Stimulated activated CD4-positive, alpha-beta T cell treated with anti-CD3 and anti-CD28 coated beads, Interleukin-15, amount 100 ng/mL, for 1 hour (primary cell): ENCODE measurements around the gene ZBTB7B.
"Not testable (repeated sequence)": the region's sequence is repeated elsewhere in the genome, so short reads cannot be mapped to it uniquely, and the experiment has no call there.

Source experiments
- DNase-seq, 2 donors: peaks; one replicate each; pipeline ENCODE4 v3.0.0-alpha.2; 2020; ENCODE audit warnings: low read depth in 1 of 2, low spot score in 1 of 2

Gene ZBTB7B

GRCh38 chr1:154988058-154988954 is 14.3 kb upstream of the ZBTB7B start:
- DNase-seq, result no peak

DNA sequence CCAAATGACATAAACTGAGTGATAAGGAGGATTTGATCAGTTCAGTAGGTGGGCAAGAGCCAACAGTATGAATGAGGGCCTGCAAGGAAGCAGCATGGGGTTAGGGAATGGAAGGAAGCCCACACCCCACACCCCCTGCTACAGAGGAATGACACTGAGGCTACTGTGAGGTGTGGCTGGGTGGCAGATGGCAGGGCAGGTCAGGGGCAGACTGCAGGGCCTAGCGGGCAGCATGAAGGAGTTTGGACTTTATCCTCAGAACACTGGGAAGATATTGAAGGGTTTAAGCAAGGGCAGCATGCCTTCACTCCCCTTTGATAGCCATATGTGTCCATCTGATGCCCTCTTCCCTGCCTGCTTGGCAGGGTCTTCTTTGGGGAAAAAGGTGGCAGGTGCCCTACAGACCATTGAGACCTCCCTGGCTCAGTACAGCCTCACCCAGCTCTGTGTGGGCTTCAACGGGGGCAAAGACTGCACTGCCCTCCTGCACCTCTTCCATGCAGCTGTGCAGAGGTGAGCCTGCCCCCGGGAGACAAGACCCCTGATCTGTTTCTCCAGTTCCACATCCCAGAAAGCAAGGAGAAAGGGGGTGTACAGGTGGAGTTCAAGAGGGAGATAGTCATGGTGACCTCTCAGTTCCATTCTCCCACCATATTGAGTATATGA is 13.3 kb upstream of the ZBTB7B start:
- no peak for DNase-seq

DNA sequence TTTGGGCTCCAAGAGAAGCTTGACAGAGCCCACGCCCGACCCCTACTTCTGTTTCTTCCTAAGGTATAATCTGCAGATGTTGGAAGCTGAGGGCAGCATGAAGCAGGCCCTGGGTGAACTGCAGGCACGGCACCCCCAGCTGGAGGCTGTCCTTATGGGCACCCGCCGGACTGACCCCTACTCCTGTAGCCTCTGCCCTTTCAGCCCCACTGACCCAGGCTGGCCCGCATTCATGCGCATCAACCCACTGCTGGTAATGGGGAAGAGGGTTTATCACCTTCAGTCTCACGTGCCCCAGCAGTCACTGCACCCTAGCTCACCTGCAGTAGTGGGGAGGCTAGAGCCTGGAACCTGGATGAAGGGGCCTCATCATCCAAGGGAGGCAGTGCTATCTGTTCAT is 12.3 kb upstream of the ZBTB7B start:
- DNase-seq, result no peak

GRCh38 chr1:154992721-154993571 is 9.7 kb upstream of the ZBTB7B start:
- no peak for DNase-seq

GRCh38 chr1:154993572-154994268 is 8.9 kb upstream of the ZBTB7B start, which contains the start of gene LENEP:
Gene LENEP, plus strand, starts transcription at chr1:154993586. Its CDS starts 22 bp downstream, at chr1:154993608.
- DNase-seq, result no peak

- no peak for DNase-seq
Observed at GRCh38 chr1:154994269-154994587, 8.4 kb upstream of the ZBTB7B start.

- no peak for DNase-seq
Observed at GRCh38 chr1:154994591-154994990, 8.0 kb upstream of the ZBTB7B start.

DNA sequence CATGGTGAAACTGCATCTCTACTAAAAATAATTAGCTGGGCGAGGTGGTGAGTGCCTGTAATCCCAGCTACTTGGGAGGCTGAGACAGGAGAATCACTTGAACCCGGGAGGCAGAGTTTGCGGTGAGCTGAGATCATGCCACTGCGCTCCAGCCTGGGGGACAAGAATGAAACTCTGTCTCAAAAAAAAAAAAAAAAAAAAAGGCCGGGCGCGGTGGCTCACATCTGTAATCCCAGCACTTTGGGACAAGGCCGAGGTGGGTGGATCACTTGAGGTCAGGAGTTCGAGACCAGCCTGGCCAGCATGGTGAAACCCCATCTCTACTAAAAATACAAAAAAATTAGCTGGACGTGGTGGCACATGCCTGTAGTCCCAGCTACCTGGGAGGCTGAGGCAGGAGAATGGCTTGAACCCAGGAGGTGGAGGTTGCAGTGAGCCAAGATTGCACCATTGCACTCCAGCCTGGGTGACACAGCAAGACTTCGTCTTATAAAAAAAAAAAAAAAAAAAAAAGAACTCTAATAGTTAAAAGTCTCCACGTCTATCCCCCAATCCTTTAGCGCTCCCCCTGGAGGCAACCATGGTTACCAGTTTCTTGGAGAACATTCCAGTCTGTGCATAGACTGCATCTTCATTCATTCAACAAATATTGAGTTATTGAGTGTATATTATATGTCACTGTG is 7.2 kb upstream of the ZBTB7B start:
- not testable (repeated sequence) for DNase-seq

GRCh38 chr1:154996966-154997701 is 5.5 kb upstream of the ZBTB7B start:
- no peak for DNase-seq

- no peak for DNase-seq
Observed at GRCh38 chr1:154998201-154998780, 4.3 kb upstream of the ZBTB7B start.

- peak; percentile 47 to 71 for DNase-seq
Observed at GRCh38 chr1:154998818-154999570, 3.6 kb upstream of the ZBTB7B start.

GRCh38 chr1:154999571-155000410 is 2.8 kb upstream of the ZBTB7B start:
- DNase-seq, result peak in 1 of 2 donors; percentile 61

GRCh38 chr1:155000411-155000725 is 2.2 kb upstream of the ZBTB7B start:
- no peak for DNase-seq

GRCh38 chr1:155000726-155001424 is 1.7 kb upstream of the ZBTB7B start:
- DNase-seq, result peak; percentile 63 to 68

- DNase-seq, result no peak
Observed at GRCh38 chr1:155001425-155001674, 1.3 kb upstream of the ZBTB7B start.

- peak; percentile 94 to 95 for DNase-seq
Observed at GRCh38 chr1:155001675-155002463, 733 bp upstream of the ZBTB7B start.
